Progenitor cell of endocrine pancreas (in vitro differentiated cells): Measurements from ENCODE around the gene OSBPL9. TPM values are rescaled to one million over a fixed set of nuclear protein-coding genes. Genes with fewer than 3 reads are reported as not detected.

Experiments
- DNase-seq: peaks from one replicate; pipeline ENCODE4 v3.0.0; 2021; ENCODE audit warnings: low spot score; ENCODE audit not compliant: unreplicated experiment
- H3K27ac Mint-ChIP-seq: 2 replicates; pipeline ENCODE4 v1.8.0; 2021; ENCODE audit warnings: mild to moderate bottlenecking, moderate library complexity, mixed read lengths
- H3K27me3 Mint-ChIP-seq: 2 replicates; pipeline ENCODE4 v1.8.0; 2021; ENCODE audit warnings: mixed read lengths
- H3K36me3 Mint-ChIP-seq: 2 replicates; pipeline ENCODE4 v1.8.0; 2022; ENCODE audit warnings: mixed read lengths; ENCODE audit not compliant: insufficient read depth
- H3K4me1 Mint-ChIP-seq: 2 replicates; pipeline ENCODE4 v1.8.0; 2021; ENCODE audit warnings: low read depth, mixed read lengths
- H3K4me3 Mint-ChIP-seq: 2 replicates; pipeline ENCODE4 v1.8.0; 2021; ENCODE audit warnings: low read depth, mild to moderate bottlenecking, moderate library complexity, mixed read lengths
- H3K9me3 Mint-ChIP-seq: 2 replicates; pipeline ENCODE4 v1.8.0; 2021; ENCODE audit warnings: low read depth, mixed read lengths
- total RNA-seq: library from RNA; stranded (reverse); gene quantifications from 2 replicates; pipeline ENCODE4 v1.2.1, GENCODE V29; 2021
- TF ChIP-seq, protein P1 (sequence below): fragments of 200-600 bp; sonication (generic); IDR thresholded peaks from one replicate; pipeline ENCODE4 v1.5.0; 2021; ENCODE audit warnings: antibody characterized with exemption, mild to moderate bottlenecking; ENCODE audit not compliant: unreplicated experiment

The OSBPL9 gene
- total RNA-seq, 1 donor from 2014 or later = 138 TPM

GRCh38 chr1:51750729-51751128 lies 133.8 kb downstream of the OSBPL9 start:
- DNase-seq = no peak
- Mint-ChIP-seq H3K27ac (no peak overlapping the region), H3K4me3 (no peak overlapping the region), H3K36me3 (peaks cover 36% of the 10 kb centered on the region), H3K4me1 (peaks cover 9% of the 10 kb centered on the region), H3K27me3 (no peaks in the 10 kb centered on the region), H3K9me3 (peaks cover 4% of the 10 kb centered on the region)
- TF ChIP-seq, protein P1, sequence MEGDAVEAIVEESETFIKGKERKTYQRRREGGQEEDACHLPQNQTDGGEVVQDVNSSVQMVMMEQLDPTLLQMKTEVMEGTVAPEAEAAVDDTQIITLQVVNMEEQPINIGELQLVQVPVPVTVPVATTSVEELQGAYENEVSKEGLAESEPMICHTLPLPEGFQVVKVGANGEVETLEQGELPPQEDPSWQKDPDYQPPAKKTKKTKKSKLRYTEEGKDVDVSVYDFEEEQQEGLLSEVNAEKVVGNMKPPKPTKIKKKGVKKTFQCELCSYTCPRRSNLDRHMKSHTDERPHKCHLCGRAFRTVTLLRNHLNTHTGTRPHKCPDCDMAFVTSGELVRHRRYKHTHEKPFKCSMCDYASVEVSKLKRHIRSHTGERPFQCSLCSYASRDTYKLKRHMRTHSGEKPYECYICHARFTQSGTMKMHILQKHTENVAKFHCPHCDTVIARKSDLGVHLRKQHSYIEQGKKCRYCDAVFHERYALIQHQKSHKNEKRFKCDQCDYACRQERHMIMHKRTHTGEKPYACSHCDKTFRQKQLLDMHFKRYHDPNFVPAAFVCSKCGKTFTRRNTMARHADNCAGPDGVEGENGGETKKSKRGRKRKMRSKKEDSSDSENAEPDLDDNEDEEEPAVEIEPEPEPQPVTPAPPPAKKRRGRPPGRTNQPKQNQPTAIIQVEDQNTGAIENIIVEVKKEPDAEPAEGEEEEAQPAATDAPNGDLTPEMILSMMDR = no peak

DNA sequence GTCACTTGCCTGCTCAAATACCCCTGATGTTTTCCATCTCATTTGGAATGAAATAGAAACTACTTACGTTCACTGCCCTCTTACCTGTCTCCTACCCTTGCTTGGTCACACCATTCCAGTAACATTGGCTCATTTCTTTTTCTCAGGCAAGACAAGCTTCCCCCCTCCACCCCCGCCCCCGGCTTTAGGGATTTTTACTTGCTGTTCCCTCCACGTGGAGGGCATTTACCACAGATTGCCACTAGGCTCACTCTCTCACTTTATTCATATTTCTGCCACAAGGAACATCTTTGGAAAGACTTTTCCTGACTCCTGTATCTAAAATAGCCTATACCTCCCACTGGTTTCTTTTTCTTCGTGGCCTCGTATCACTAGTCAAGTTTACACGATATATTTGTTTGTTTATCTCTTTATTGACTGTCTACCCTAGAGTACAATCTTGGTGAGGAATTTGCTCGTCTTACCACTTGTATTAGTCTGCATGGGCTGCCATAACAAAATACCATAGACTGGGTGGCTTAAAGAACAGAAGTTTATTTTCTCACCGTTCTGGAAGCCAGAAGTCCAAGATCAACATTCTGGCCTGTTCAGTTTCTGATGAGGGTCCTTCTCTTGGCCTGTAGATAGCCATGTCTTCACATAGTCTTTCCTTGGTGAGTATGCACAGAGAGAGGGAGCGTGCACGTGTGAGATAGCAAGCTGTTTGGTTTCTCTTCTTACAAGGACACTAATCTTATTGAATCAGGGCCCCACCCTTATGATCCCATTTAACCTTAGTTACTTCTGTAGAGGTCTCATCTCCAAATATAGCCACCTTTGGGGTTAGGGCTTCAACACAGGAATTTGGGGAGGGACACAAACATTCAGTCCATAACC lies 135.4 kb downstream of the OSBPL9 start:
- H3K27ac Mint-ChIP-seq = no peak overlapping the region
- DNase-seq = no peak

GRCh38 chr1:51753969-51754368 lies 137.1 kb downstream of the OSBPL9 start:
- Mint-ChIP-seq H3K36me3 (peaks cover 32% of the 10 kb centered on the region), H3K4me1 (peaks cover 4% of the 10 kb centered on the region), H3K4me3 (no peak overlapping the region), H3K27ac (peak overlapping the region; percentile 64), H3K9me3 (peaks cover 4% of the 10 kb centered on the region), H3K27me3 (no peaks in the 10 kb centered on the region)
- TF ChIP-seq, protein P1 = no peak
- DNase-seq = no peak

More for the DNA sequence above, 135.4 kb downstream of the OSBPL9 start:
- Mint-ChIP-seq H3K4me1 (peaks cover 4% of the 10 kb centered on the region), H3K36me3 (peaks cover 36% of the 10 kb centered on the region), H3K4me3 (no peak overlapping the region), H3K27me3 (no peaks in the 10 kb centered on the region), H3K9me3 (peaks cover 4% of the 10 kb centered on the region)
- TF ChIP-seq, protein P1 = no peak

DNA sequence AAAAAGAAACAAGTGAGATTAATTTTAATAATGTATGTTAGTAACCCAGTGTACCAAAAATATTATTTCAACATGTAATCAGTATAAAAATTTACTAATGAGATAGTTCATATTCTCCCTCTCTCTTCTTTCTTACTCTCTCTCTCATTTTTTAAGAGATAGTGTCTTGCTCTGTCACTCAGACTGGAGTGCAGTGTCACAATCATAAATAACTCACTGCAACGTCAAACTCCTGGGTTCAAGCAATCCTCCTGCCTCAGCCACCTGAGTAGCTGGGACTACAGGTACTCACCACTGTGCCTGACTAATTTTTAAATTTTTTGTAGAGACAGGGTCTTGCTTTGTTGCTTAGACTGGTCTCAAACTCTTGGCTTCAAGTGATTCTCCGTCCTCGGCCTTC lies 137.8 kb downstream of the OSBPL9 start:
- no peaks in the 10 kb centered on the region for H3K27me3 Mint-ChIP-seq
- DNase-seq = no peak
- H3K36me3 Mint-ChIP-seq = peaks cover 32% of the 10 kb centered on the region
- TF ChIP-seq, protein P1 = no peak
- no peak overlapping the region for H3K27ac Mint-ChIP-seq
- H3K9me3 Mint-ChIP-seq = peaks cover 4% of the 10 kb centered on the region
- H3K4me3 Mint-ChIP-seq = no peak overlapping the region
- H3K4me1 Mint-ChIP-seq = peaks cover 4% of the 10 kb centered on the region

- H3K4me3 Mint-ChIP-seq = no peak overlapping the region
- no peaks in the 10 kb centered on the region for H3K27me3 Mint-ChIP-seq
- no peak overlapping the region for H3K27ac Mint-ChIP-seq
- peaks cover 4% of the 10 kb centered on the region for H3K9me3 Mint-ChIP-seq
- TF ChIP-seq, protein P1 = no peak
- peaks cover 4% of the 10 kb centered on the region for H3K4me1 Mint-ChIP-seq
- peaks cover 32% of the 10 kb centered on the region for H3K36me3 Mint-ChIP-seq
- DNase-seq = no peak
Observed at GRCh38 chr1:51755437-51755836, 138.5 kb downstream of the OSBPL9 start.
